ENCODE measurements around the gene ATP2C2.

DNA sequence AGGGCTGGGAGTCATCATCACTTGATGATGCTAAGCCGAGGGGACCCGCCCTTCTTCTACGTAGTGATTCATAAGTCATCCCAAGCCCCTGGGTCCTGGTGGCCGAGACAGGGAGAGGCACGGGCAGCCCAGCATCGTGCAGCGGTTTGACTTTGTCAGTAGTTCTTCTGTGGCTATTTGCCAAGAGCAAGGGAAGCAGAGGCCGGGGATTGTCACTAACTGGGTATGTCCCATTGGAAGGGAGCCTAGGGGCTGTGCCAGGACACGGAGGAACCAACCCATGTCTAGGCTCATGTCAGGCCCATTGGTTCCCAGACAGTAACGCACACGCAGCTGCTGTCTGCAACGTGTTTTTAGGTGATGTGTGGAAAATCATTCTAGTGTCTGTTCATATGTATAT is 58.5 kb downstream of the ATP2C2 start:
- TF ChIP-seq ZNF571 (tag by site-specific recombination; IDR thresholded peaks at IDR 0.05), result no peak
- no peak for TF ChIP-seq CTCF (tag by site-specific recombination; IDR thresholded peaks at IDR 0.05)
- TF ChIP-seq MZF1 (tag by site-specific recombination; IDR thresholded peaks at IDR 0.05; ENCODE audit: borderline replicate concordance), result no peak
- TF ChIP-seq, protein P1, sequence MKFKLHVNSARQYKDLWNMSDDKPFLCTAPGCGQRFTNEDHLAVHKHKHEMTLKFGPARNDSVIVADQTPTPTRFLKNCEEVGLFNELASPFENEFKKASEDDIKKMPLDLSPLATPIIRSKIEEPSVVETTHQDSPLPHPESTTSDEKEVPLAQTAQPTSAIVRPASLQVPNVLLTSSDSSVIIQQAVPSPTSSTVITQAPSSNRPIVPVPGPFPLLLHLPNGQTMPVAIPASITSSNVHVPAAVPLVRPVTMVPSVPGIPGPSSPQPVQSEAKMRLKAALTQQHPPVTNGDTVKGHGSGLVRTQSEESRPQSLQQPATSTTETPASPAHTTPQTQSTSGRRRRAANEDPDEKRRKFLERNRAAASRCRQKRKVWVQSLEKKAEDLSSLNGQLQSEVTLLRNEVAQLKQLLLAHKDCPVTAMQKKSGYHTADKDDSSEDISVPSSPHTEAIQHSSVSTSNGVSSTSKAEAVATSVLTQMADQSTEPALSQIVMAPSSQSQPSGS (tag by site-specific recombination; IDR thresholded peaks at IDR 0.05; ENCODE audit: low read depth), result no peak
- TF ChIP-seq ZNF544 (tag by site-specific recombination; IDR thresholded peaks at IDR 0.05), result no peak
- TF ChIP-seq ZNF175 (tag by site-specific recombination; IDR thresholded peaks at IDR 0.05), result no peak
- no peak for TF ChIP-seq ZNF24 (tag by site-specific recombination; IDR thresholded peaks at IDR 0.05)
- TF ChIP-seq ZNF184 (tag by site-specific recombination; IDR thresholded peaks at IDR 0.05), result no peak

Data from HEK293 (cell line).